HEK293 (cell line): ENCODE measurements around the gene FIG4.

Experiments
- EGR2 ChIP-seq: fragments of 450-650 bp; formaldehyde crosslinking; IDR thresholded peaks from 2 replicates; pipeline ENCODE4 v1.5.1; 2016; ENCODE audit warnings: low read depth, missing biosample characterization, missing genetic modification characterization
- FEZF1 ChIP-seq: fragments of 450-650 bp; formaldehyde crosslinking; IDR thresholded peaks from 2 replicates; pipeline ENCODE4 v1.5.1; 2016; ENCODE audit warnings: missing biosample characterization, missing genetic modification characterization
- KLF10 ChIP-seq: fragments of 450-650 bp; IDR thresholded peaks from 2 replicates; pipeline ENCODE4 v1.5.1; 2018; ENCODE audit warnings: missing biosample characterization, mild to moderate bottlenecking, missing genetic modification characterization
- SP2 ChIP-seq: fragments of 450-650 bp; formaldehyde crosslinking; IDR thresholded peaks from 2 replicates; pipeline ENCODE4 v1.5.1; 2016; ENCODE audit warnings: missing biosample characterization, missing genetic modification characterization
- ZNF121 ChIP-seq: fragments of 450-650 bp; formaldehyde crosslinking; IDR thresholded peaks from 2 replicates; pipeline ENCODE4 v1.5.1; 2016; ENCODE audit warnings: missing biosample characterization, missing genetic modification characterization
- ZNF155 ChIP-seq: fragments of 450-650 bp; formaldehyde crosslinking; IDR thresholded peaks from 2 replicates; pipeline ENCODE4 v1.5.1; 2016; ENCODE audit warnings: missing biosample characterization, missing genetic modification characterization
- ZNF174 ChIP-seq: fragments of 450-650 bp; formaldehyde crosslinking; IDR thresholded peaks from 2 replicates; pipeline ENCODE4 v1.5.0; 2017; ENCODE audit warnings: missing biosample characterization, mild to moderate bottlenecking, missing genetic modification characterization
- ZNF184 ChIP-seq: fragments of 450-650 bp; IDR thresholded peaks from 2 replicates; pipeline ENCODE4 v1.5.1; 2018; ENCODE audit warnings: missing biosample characterization, mild to moderate bottlenecking, missing genetic modification characterization
- ZNF341 ChIP-seq: fragments of 450-650 bp; formaldehyde crosslinking; IDR thresholded peaks from 2 replicates; pipeline ENCODE4; 2016; ENCODE audit warnings: low read depth, missing biosample characterization, missing genetic modification characterization
- ZNF350 ChIP-seq: fragments of 450-650 bp; formaldehyde crosslinking; IDR thresholded peaks from 2 replicates; pipeline ENCODE4 v1.5.0; 2017; ENCODE audit warnings: missing biosample characterization, mild to moderate bottlenecking, missing genetic modification characterization
- ZNF416 ChIP-seq: fragments of 450-650 bp; formaldehyde crosslinking; IDR thresholded peaks from 2 replicates; pipeline ENCODE4 v1.5.1; 2016; ENCODE audit warnings: missing biosample characterization, missing genetic modification characterization
- ZNF426 ChIP-seq: fragments of 450-650 bp; formaldehyde crosslinking; IDR thresholded peaks from 2 replicates; pipeline ENCODE4 v1.5.1; 2017; ENCODE audit warnings: missing biosample characterization, missing genetic modification characterization, mild to moderate bottlenecking, inconsistent platforms, moderate library complexity
- ZNF76 ChIP-seq: fragments of 450-650 bp; formaldehyde crosslinking; IDR thresholded peaks from 2 replicates; pipeline ENCODE4; 2016; ENCODE audit warnings: low read depth, missing biosample characterization, missing genetic modification characterization, borderline replicate concordance
- TF ChIP-seq, protein P1 (sequence below): fragments of 450-650 bp; formaldehyde crosslinking; optimal IDR thresholded peaks from 2 replicates; pipeline ENCODE3; 2016; ENCODE audit warnings: missing biosample characterization, mild to moderate bottlenecking, missing genetic modification characterization
- TF ChIP-seq, protein P2 (sequence below): IDR thresholded peaks from 2 replicates; pipeline ENCODE4 v1.6.1; 2011; ENCODE audit warnings: mild to moderate bottlenecking, low read depth, low read length, borderline replicate concordance
- TF ChIP-seq, protein P3 (sequence below): fragments of 450-650 bp; formaldehyde crosslinking; IDR thresholded peaks from 2 replicates; pipeline ENCODE4 v1.5.1; 2016; ENCODE audit warnings: missing biosample characterization, missing genetic modification characterization
- TF ChIP-seq, protein P4 (sequence below): fragments of 450-650 bp; formaldehyde crosslinking; IDR thresholded peaks from 2 replicates; pipeline ENCODE4 v1.5.0; 2017; ENCODE audit warnings: missing biosample characterization, missing genetic modification characterization, borderline replicate concordance
- TF ChIP-seq, protein P5 (sequence below): fragments of 450-650 bp; formaldehyde crosslinking; IDR thresholded peaks from 2 replicates; pipeline ENCODE4 v1.5.1; 2016; ENCODE audit warnings: missing biosample characterization, missing genetic modification characterization
- TF ChIP-seq, protein P6 (sequence below): fragments of 450-650 bp; formaldehyde crosslinking; IDR thresholded peaks from 2 replicates; pipeline ENCODE4 v1.5.1; 2017; ENCODE audit warnings: missing biosample characterization, missing genetic modification characterization
- TF ChIP-seq, protein P7 (sequence below): fragments of 450-650 bp; formaldehyde crosslinking; IDR thresholded peaks from 2 replicates; pipeline ENCODE4 v1.5.1; 2016; ENCODE audit warnings: missing biosample characterization, missing genetic modification characterization
- TF ChIP-seq, protein P8 (sequence below): fragments of 450-650 bp; formaldehyde crosslinking; IDR thresholded peaks from 2 replicates; pipeline ENCODE4 v1.5.1; 2016; ENCODE audit warnings: missing biosample characterization, missing genetic modification characterization

Gene FIG4

DNA sequence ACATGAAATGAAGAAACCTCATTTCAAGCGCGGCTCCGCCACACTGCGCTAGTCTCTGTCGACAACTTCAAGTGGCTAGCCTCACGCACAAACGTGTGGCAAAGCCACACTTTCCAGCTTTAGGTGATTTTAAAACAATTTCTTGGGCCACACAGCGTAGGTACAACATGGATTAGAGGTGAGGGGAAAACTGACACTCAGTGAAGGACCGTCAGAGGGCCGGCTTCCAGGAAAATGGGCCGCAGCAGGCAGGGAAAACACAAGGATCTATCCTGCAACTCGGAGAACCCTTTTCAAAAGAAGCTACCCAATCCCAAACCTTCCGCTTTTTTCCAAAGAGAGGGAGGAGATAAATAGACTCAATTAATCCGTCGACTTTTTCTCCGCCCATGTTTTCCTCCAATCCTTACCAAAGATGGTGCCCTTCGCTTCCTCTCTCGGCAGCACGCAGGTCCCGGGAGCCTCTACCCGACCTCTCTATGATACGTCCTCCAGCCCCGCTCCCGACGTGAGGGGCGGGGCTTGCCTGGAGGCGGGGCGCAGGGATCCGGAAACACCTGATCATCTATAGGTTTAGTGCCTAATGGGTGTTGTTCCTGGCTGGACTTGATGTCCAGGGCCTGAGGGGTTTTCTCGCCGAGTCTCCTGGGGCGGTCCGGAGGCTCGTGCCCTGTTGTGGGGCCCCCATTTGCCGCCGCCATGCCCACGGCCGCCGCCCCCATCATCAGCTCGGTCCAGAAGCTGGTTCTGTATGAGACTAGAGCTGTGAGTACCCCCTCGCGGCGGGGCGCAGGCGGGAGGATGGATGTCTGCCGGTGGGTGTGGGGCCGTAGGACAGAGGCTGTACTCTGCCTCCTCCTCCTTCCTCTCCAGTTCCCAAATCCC lies at the start of gene FIG4, which contains the start of gene AK9 (continued):
- TF ChIP-seq, protein P1, sequence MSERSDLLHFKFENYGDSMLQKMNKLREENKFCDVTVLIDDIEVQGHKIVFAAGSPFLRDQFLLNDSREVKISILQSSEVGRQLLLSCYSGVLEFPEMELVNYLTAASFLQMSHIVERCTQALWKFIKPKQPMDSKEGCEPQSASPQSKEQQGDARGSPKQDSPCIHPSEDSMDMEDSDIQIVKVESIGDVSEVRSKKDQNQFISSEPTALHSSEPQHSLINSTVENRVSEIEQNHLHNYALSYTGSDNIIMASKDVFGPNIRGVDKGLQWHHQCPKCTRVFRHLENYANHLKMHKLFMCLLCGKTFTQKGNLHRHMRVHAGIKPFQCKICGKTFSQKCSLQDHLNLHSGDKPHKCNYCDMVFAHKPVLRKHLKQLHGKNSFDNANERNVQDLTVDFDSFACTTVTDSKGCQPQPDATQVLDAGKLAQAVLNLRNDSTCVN (tag by site-specific recombination) = peak; percentile 31
- TF ChIP-seq, protein P2, sequence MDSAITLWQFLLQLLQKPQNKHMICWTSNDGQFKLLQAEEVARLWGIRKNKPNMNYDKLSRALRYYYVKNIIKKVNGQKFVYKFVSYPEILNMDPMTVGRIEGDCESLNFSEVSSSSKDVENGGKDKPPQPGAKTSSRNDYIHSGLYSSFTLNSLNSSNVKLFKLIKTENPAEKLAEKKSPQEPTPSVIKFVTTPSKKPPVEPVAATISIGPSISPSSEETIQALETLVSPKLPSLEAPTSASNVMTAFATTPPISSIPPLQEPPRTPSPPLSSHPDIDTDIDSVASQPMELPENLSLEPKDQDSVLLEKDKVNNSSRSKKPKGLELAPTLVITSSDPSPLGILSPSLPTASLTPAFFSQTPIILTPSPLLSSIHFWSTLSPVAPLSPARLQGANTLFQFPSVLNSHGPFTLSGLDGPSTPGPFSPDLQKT = no peak; the same call in 1 of the 2 replicates
- TF ChIP-seq KLF10 (tag by site-specific recombination) = peak; percentile 51; the same call in 1 of the 2 replicates
- no peak for TF ChIP-seq ZNF416 (tag by site-specific recombination)
- peak; percentile 77; the same call in 1 of the 2 replicates for TF ChIP-seq ZNF76
- TF ChIP-seq, protein P3, sequence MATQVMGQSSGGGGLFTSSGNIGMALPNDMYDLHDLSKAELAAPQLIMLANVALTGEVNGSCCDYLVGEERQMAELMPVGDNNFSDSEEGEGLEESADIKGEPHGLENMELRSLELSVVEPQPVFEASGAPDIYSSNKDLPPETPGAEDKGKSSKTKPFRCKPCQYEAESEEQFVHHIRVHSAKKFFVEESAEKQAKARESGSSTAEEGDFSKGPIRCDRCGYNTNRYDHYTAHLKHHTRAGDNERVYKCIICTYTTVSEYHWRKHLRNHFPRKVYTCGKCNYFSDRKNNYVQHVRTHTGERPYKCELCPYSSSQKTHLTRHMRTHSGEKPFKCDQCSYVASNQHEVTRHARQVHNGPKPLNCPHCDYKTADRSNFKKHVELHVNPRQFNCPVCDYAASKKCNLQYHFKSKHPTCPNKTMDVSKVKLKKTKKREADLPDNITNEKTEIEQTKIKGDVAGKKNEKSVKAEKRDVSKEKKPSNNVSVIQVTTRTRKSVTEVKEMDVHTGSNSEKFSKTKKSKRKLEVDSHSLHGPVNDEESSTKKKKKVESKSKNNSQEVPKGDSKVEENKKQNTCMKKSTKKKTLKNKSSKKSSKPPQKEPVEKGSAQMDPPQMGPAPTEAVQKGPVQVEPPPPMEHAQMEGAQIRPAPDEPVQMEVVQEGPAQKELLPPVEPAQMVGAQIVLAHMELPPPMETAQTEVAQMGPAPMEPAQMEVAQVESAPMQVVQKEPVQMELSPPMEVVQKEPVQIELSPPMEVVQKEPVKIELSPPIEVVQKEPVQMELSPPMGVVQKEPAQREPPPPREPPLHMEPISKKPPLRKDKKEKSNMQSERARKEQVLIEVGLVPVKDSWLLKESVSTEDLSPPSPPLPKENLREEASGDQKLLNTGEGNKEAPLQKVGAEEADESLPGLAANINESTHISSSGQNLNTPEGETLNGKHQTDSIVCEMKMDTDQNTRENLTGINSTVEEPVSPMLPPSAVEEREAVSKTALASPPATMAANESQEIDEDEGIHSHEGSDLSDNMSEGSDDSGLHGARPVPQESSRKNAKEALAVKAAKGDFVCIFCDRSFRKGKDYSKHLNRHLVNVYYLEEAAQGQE (tag by site-specific recombination) = peak; percentile 47
- no peak for TF ChIP-seq FEZF1
- TF ChIP-seq, protein P4, sequence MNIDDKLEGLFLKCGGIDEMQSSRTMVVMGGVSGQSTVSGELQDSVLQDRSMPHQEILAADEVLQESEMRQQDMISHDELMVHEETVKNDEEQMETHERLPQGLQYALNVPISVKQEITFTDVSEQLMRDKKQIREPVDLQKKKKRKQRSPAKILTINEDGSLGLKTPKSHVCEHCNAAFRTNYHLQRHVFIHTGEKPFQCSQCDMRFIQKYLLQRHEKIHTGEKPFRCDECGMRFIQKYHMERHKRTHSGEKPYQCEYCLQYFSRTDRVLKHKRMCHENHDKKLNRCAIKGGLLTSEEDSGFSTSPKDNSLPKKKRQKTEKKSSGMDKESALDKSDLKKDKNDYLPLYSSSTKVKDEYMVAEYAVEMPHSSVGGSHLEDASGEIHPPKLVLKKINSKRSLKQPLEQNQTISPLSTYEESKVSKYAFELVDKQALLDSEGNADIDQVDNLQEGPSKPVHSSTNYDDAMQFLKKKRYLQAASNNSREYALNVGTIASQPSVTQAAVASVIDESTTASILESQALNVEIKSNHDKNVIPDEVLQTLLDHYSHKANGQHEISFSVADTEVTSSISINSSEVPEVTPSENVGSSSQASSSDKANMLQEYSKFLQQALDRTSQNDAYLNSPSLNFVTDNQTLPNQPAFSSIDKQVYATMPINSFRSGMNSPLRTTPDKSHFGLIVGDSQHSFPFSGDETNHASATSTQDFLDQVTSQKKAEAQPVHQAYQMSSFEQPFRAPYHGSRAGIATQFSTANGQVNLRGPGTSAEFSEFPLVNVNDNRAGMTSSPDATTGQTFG (tag by site-specific recombination) = no peak
- TF ChIP-seq, protein P5, sequence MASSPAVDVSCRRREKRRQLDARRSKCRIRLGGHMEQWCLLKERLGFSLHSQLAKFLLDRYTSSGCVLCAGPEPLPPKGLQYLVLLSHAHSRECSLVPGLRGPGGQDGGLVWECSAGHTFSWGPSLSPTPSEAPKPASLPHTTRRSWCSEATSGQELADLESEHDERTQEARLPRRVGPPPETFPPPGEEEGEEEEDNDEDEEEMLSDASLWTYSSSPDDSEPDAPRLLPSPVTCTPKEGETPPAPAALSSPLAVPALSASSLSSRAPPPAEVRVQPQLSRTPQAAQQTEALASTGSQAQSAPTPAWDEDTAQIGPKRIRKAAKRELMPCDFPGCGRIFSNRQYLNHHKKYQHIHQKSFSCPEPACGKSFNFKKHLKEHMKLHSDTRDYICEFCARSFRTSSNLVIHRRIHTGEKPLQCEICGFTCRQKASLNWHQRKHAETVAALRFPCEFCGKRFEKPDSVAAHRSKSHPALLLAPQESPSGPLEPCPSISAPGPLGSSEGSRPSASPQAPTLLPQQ (tag by site-specific recombination) = peak; percentile 81
- no peak for TF ChIP-seq ZNF121
- TF ChIP-seq, protein P6, sequence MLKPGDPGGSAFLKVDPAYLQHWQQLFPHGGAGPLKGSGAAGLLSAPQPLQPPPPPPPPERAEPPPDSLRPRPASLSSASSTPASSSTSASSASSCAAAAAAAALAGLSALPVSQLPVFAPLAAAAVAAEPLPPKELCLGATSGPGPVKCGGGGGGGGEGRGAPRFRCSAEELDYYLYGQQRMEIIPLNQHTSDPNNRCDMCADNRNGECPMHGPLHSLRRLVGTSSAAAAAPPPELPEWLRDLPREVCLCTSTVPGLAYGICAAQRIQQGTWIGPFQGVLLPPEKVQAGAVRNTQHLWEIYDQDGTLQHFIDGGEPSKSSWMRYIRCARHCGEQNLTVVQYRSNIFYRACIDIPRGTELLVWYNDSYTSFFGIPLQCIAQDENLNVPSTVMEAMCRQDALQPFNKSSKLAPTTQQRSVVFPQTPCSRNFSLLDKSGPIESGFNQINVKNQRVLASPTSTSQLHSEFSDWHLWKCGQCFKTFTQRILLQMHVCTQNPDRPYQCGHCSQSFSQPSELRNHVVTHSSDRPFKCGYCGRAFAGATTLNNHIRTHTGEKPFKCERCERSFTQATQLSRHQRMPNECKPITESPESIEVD (tag by site-specific recombination) = no peak
- peak; percentile 93 for TF ChIP-seq ZNF341 (tag by site-specific recombination)
- TF ChIP-seq SP2 (tag by site-specific recombination) = peak; percentile 85
- TF ChIP-seq ZNF155 (tag by site-specific recombination) = no peak
- TF ChIP-seq ZNF426 (tag by site-specific recombination) = no peak
- no peak for TF ChIP-seq ZNF174 (tag by site-specific recombination)
- TF ChIP-seq ZNF184 (tag by site-specific recombination) = peak; percentile 32; the same call in 1 of the 2 replicates
- TF ChIP-seq, protein P7, sequence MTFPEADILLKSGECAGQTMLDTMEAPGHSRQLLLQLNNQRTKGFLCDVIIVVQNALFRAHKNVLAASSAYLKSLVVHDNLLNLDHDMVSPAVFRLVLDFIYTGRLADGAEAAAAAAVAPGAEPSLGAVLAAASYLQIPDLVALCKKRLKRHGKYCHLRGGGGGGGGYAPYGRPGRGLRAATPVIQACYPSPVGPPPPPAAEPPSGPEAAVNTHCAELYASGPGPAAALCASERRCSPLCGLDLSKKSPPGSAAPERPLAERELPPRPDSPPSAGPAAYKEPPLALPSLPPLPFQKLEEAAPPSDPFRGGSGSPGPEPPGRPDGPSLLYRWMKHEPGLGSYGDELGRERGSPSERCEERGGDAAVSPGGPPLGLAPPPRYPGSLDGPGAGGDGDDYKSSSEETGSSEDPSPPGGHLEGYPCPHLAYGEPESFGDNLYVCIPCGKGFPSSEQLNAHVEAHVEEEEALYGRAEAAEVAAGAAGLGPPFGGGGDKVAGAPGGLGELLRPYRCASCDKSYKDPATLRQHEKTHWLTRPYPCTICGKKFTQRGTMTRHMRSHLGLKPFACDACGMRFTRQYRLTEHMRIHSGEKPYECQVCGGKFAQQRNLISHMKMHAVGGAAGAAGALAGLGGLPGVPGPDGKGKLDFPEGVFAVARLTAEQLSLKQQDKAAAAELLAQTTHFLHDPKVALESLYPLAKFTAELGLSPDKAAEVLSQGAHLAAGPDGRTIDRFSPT (tag by site-specific recombination) = peak; percentile 60; the same call in 1 of the 2 replicates
- TF ChIP-seq, protein P8, sequence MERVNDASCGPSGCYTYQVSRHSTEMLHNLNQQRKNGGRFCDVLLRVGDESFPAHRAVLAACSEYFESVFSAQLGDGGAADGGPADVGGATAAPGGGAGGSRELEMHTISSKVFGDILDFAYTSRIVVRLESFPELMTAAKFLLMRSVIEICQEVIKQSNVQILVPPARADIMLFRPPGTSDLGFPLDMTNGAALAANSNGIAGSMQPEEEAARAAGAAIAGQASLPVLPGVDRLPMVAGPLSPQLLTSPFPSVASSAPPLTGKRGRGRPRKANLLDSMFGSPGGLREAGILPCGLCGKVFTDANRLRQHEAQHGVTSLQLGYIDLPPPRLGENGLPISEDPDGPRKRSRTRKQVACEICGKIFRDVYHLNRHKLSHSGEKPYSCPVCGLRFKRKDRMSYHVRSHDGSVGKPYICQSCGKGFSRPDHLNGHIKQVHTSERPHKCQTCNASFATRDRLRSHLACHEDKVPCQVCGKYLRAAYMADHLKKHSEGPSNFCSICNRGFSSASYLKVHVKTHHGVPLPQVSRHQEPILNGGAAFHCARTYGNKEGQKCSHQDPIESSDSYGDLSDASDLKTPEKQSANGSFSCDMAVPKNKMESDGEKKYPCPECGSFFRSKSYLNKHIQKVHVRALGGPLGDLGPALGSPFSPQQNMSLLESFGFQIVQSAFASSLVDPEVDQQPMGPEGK = peak; percentile 53; the same call in 1 of the 2 replicates
- no peak for TF ChIP-seq ZNF350 (tag by site-specific recombination)
- TF ChIP-seq EGR2 (tag by site-specific recombination) = peak; percentile 72
